K562 (cell line): Measurements from ENCODE around the gene KNCN. TPM values are rescaled to one million over a fixed set of nuclear protein-coding genes. Genes with fewer than 3 reads are reported as not detected.
A peak's percentile ranks its signal among the peaks of the same experiment; 100 is the strongest.

Experiments used
- ATAC-seq: fragments of 200-7000 bp; cut with Tn5 transposase; 3 replicates; pipeline ENCODE4 v1.9.1; 2020; ENCODE audit warnings: moderate library complexity
- BruUV-seq: library from RNA; stranded (reverse); fragments of 400-500 nt; replicated peaks from 2 replicates; lab custom pipeline; 2021; lab: Mats Ljungman, UMichigan
- CTCF ChIA-PET: fragments of 300-600 bp; formaldehyde crosslinking; extraction: SDS; loops from one replicate; lab custom pipeline; 2021; ENCODE audit warnings: low intra/inter-chr PET ratio; lab: Yijun Ruan, JAX
- POLR2A ChIA-PET: fragments of 300-600, 350-650 bp; sonication (Branson Sonifier 250); formaldehyde crosslinking; extraction: SDS; loops from one replicate; lab custom pipeline; 2021; ENCODE audit warnings: antibody characterized with exemption, inconsistent platforms; lab: Yijun Ruan, JAX
- DNase-seq, 4 experiments: peaks; one replicate each; pipeline versions ENCODE4 v3.0.0 to v3.0.0-alpha.2; 2011 to 2018; ENCODE audit warnings: low spot score in 3 of 4, mixed read lengths in 3 of 4; ENCODE audit errors: extremely low read depth in 1 of 4
- FAIRE-seq: peaks from 2 replicates; lab custom pipeline; 2011; peaks lifted over from hg19 to GRCh38; lab: Jason Lieb, UNC
- H2AFZ ChIP-seq: 2 replicates; pipeline ENCODE4 v1.6.0; 2011; ENCODE audit warnings: low read depth, low read length, control low read depth, inconsistent platforms
- H3K27ac ChIP-seq: fragments of 200-600 bp; 3 replicates; pipeline ENCODE4 v1.8.0; 2011; ENCODE audit warnings: low read depth, mild to moderate bottlenecking, control low read depth, inconsistent platforms, low read length, moderate library complexity, mixed read lengths; ENCODE audit errors: extremely low read depth
- H3K27me3 ChIP-seq, 2 experiments: fragments of 300-600 bp in 1 of 2; 2 replicates in 1 of 2; 3 replicates in 1 of 2; pipeline versions ENCODE4 v1.6.0 to v1.8.0; 2011; ENCODE audit warnings: inconsistent platforms in 2 of 2, low read length in 2 of 2, mild to moderate bottlenecking in 1 of 2, mixed read lengths in 1 of 2, moderate library complexity in 1 of 2; ENCODE audit not compliant: control insufficient read depth in 2 of 2, insufficient read depth in 2 of 2
- H3K36me3 ChIP-seq: fragments of 300-600 bp; 3 replicates; pipeline ENCODE4 v1.8.0; 2011; ENCODE audit warnings: mild to moderate bottlenecking, low read length, inconsistent platforms; ENCODE audit not compliant: control insufficient read depth, insufficient read depth
- H3K4me1 ChIP-seq, 2 experiments: fragments of 200-600 bp in 1 of 2; replicated peaks in 1 of 2; 2 replicates in 1 of 2; 3 replicates in 1 of 2; pipeline versions ENCODE4 v1.5.1 to v1.8.0; 2011; ENCODE audit warnings: inconsistent platforms in 2 of 2, low read length in 2 of 2, mild to moderate bottlenecking in 1 of 2, mixed read lengths in 1 of 2, moderate library complexity in 1 of 2; ENCODE audit not compliant: control insufficient read depth in 2 of 2, insufficient read depth in 2 of 2
- H3K4me2 ChIP-seq: 2 replicates; pipeline ENCODE4 v1.6.1; 2011; ENCODE audit warnings: low read length, control low read depth, inconsistent platforms, mixed read lengths; ENCODE audit not compliant: insufficient read depth
- H3K4me3 ChIP-seq: fragments of 200-600 bp; sonication (generic), shearing (Covaris generic); 2 replicates; pipeline ENCODE4 v1.5.1; 2016; ENCODE audit warnings: control low read depth, inconsistent platforms
- H3K79me2 ChIP-seq: fragments of 200-600 bp; 3 replicates; pipeline ENCODE4 v1.8.0; 2011; ENCODE audit warnings: low read length, inconsistent platforms; ENCODE audit not compliant: control insufficient read depth, insufficient read depth
- H3K9ac ChIP-seq, 2 experiments: 2 replicates each; pipeline versions ENCODE4 v1.6.0 to v1.6.1; 2011; ENCODE audit warnings: low read depth in 2 of 2, low read length in 2 of 2, control low read depth in 1 of 2, inconsistent platforms in 1 of 2, mild to moderate bottlenecking in 1 of 2, mixed read lengths in 1 of 2; ENCODE audit not compliant: insufficient read depth in 1 of 2
- H3K9me1 ChIP-seq: one replicate; pipeline ENCODE4 v1.6.0; 2011; ENCODE audit warnings: inconsistent platforms, mild to moderate bottlenecking, low read length, moderate library complexity; ENCODE audit not compliant: control insufficient read depth, insufficient read depth
- H3K9me3 ChIP-seq: replicated peaks from 2 replicates; pipeline ENCODE4 v1.5.1; 2011; ENCODE audit warnings: low read depth, low read length, inconsistent platforms; ENCODE audit not compliant: control insufficient read depth, insufficient read depth
- H4K20me1 ChIP-seq: replicated peaks from 2 replicates; pipeline ENCODE4 v1.6.1; 2011; ENCODE audit warnings: low read length, inconsistent platforms, mixed read lengths; ENCODE audit not compliant: control insufficient read depth, insufficient read depth
- BRCA1 ChIP-seq, 2 experiments: fragments of 450-650 bp in 1 of 2; sonication (generic) in 1 of 2; formaldehyde crosslinking in 1 of 2; IDR thresholded peaks; 2 replicates each; pipeline versions ENCODE4 v1.5.0 to v1.6.1; 2017 to 2020; ENCODE audit warnings: mild to moderate bottlenecking in 1 of 2, missing genetic modification reagents in 1 of 2
- IFI16 ChIP-seq: fragments of 250-450 bp; sonication (Bioruptor Pico); IDR thresholded peaks from 2 replicates; pipeline ENCODE4 v2.1.2; 2022; ENCODE audit warnings: mild to moderate bottlenecking, inconsistent platforms
- JUNB ChIP-seq: fragments of 450-650 bp; formaldehyde crosslinking; conservative IDR thresholded peaks from 2 replicates; pipeline ENCODE4 v1.4.0; 2020; ENCODE audit warnings: mild to moderate bottlenecking
- JUND ChIP-seq, 2 experiments: IDR thresholded peaks; 2 replicates in 1 of 2; 3 replicates in 1 of 2; pipeline ENCODE4 v1.6.1; 2011; ENCODE audit warnings: borderline replicate concordance in 2 of 2, low read depth in 2 of 2, low read length in 2 of 2, improper control_type of control experiment in 1 of 2, missing biosample characterization in 1 of 2, missing genetic modification characterization in 1 of 2, missing genetic modification reagents in 1 of 2
- PHF8 ChIP-seq: fragments of 200-600 bp; sonication (generic); IDR thresholded peaks from 2 replicates; pipeline ENCODE4 v1.6.1; 2012; ENCODE audit warnings: mixed run types, mild to moderate bottlenecking, inconsistent platforms, low read length, moderate library complexity, borderline replicate concordance
- POLR2AphosphoS2 ChIP-seq: IDR thresholded peaks from 2 replicates; pipeline ENCODE4 v1.6.1; 2012; ENCODE audit warnings: low read length, improper control_type of control experiment
- TAL1 ChIP-seq: fragments of 450-650 bp; IDR thresholded peaks from 2 replicates; pipeline ENCODE4 v1.6.1; 2016; ENCODE audit warnings: mild to moderate bottlenecking
- TEAD4 ChIP-seq, 2 experiments: sonication (generic) in 1 of 2; formaldehyde crosslinking in 1 of 2; IDR thresholded peaks; 2 replicates each; pipeline versions ENCODE4 v1.6.1 to v1.8.0; 2012 to 2022; ENCODE audit warnings: borderline replicate concordance in 1 of 2, inconsistent platforms in 1 of 2, low read length in 1 of 2, mild to moderate bottlenecking in 1 of 2, missing genetic modification reagents in 1 of 2
- TSHZ1 ChIP-seq: fragments of 250-450 bp; sonication (Bioruptor Pico); IDR thresholded peaks from 2 replicates; pipeline ENCODE4 v1.4.0; 2020; ENCODE audit warnings: mild to moderate bottlenecking, moderate library complexity
- XRCC4 ChIP-seq: IDR thresholded peaks from one replicate; pipeline ENCODE4 v1.6.1; 2011; ENCODE audit not compliant: insufficient read depth, insufficient read length; ENCODE audit errors: extremely low read depth
- ZNF24 ChIP-seq: fragments of 450-650 bp; IDR thresholded peaks from 2 replicates; pipeline ENCODE4 v1.6.1; 2016
- ZNF695 ChIP-seq: fragments of 450-650 bp; formaldehyde crosslinking; IDR thresholded peaks from 2 replicates; pipeline ENCODE4 v1.4.0; 2020; ENCODE audit warnings: mild to moderate bottlenecking, moderate library complexity
- ZNF830 ChIP-seq: fragments of 250-450 bp; sonication (Bioruptor Pico); IDR thresholded peaks from 2 replicates; pipeline ENCODE4 v1.5.0; 2021; ENCODE audit warnings: mild to moderate bottlenecking
- WGBS: fragments of 100-300 bp; shearing (Covaris generic); methylation state at CpG from one replicate; pipeline ENCODE4 v1.1.6; 2016; ENCODE audit warnings: low coverage, mixed read lengths; ENCODE audit not compliant: insufficient coverage; ENCODE audit errors: missing lambda C conversion rate; 5-methylcytosine and 5-hydroxymethylcytosine counted together
- in situ Hi-C: fragments of 300-500 bp; cut with MboI; formaldehyde crosslinking; loops from 4 replicates; pipeline ENCODE4 v1.15.0; 2018; ENCODE audit warnings: inconsistent platforms, mixed read lengths
- intact Hi-C: fragments of 100-400 bp; cut with micrococcal nuclease; formaldehyde crosslinking; loops from 2 replicates; pipeline ENCODE4 v1.14.2; 2022
- polyA plus RNA-seq, 8 experiments: library from polyadenylated mRNA; depleted of rRNA in 4 of 8; stranded (reverse) in 5 of 8; unstranded in 3 of 8; fragments of >200 nt; fragmentation: Nextera tagmentation in 2 of 8; fragmentation: Illumina TruSeq in 1 of 8; extraction: Ambion mirVana in 2 of 8; extraction: Trizol in 1 of 8; gene quantifications; 2 replicates each; pipeline versions ENCODE4 v1.2.1 to v1.2.3, GENCODE V29; 2011 to 2014; ENCODE audit warnings: inconsistent platforms in 1 of 8, missing spikeins in 1 of 8
- total RNA-seq, 7 experiments: library from RNA; depleted of rRNA in 6 of 7; stranded (reverse); fragments of >200 nt in 6 of 7; fragmentation: Illumina TruSeq in 2 of 7; extraction: Trizol in 2 of 7; gene quantifications; 2 replicates each; pipeline versions ENCODE4 v1.2.1 to v1.2.3, GENCODE V29; 2011 to 2021; ENCODE audit warnings: low replicate concordance in 1 of 7

Gene KNCN
- total and polyA plus RNA-seq, 9 of the 15 experiments (the other 6 are each of a cell fraction or from before 2014, with no cell fraction given): not detected

- peak; percentile 83 to 93 (median 92) for DNase-seq
- FAIRE-seq: no peak
- H2AFZ ChIP-seq: no peak overlapping the region
- no peak for TF ChIP-seq ZNF24
- 0 out of 2 replicates have a peak, but pooled peaks have one; percentile 35 for TF ChIP-seq JUND (IDR thresholded peaks at IDR 0.05; ENCODE audit: borderline replicate concordance, low read depth, low read length)
- TF ChIP-seq JUND (tag; IDR thresholded peaks at IDR 0.05; ENCODE audit: borderline replicate concordance, low read depth, low read length): no peak
- TF ChIP-seq ZNF830 (CRISPR knock-in tag): no peak
- TF ChIP-seq PHF8: no peak
- TF ChIP-seq JUNB (CRISPR knock-in tag): no peak
- no peak for TF ChIP-seq TEAD4 (IDR thresholded peaks at IDR 0.05; ENCODE audit: low read length)
- no peak for TF ChIP-seq TEAD4 (CRISPR knock-in tag; IDR thresholded peaks at IDR 0.05; ENCODE audit: borderline replicate concordance)
- no peak for TF ChIP-seq IFI16 (CRISPR knock-in tag)
- TF ChIP-seq XRCC4: no peak
- no peak for TF ChIP-seq BRCA1 (IDR thresholded peaks at IDR 0.05)
- TF ChIP-seq BRCA1 (CRISPR knock-in tag; IDR thresholded peaks at IDR 0.05): no peak
- no peak for TF ChIP-seq ZNF695 (CRISPR knock-in tag)
- no peak for TF ChIP-seq POLR2AphosphoS2
- TF ChIP-seq TSHZ1 (CRISPR knock-in tag): no peak
- no peak for TF ChIP-seq TAL1
Measured at GRCh38 chr1:46532498-46533178, 18.8 kb downstream of the KNCN start.

More at GRCh38 chr1:46532498-46533178, 18.8 kb downstream of the KNCN start:
- Histone ChIP-seq H3K9ac (no peak overlapping the region), H3K79me2 (no peaks in the 10 kb centered on the region), H3K9me3 (no peaks in the 10 kb centered on the region), H4K20me1 (no peaks in the 10 kb centered on the region), H3K36me3 (no peaks in the 10 kb centered on the region), H3K9me1 (no peaks in the 10 kb centered on the region), H3K27ac (no peak overlapping the region), H3K4me3 (no peak overlapping the region), H3K27me3 (no peaks in the 10 kb centered on the region), H3K4me2 (no peak overlapping the region), H3K4me1 (peaks cover 6 to 15% of the 10 kb centered on the region in 2 experiments; a peak in 4 of 5 replicates)
- ChIA-PET POLR2A (interaction anchor here (0.6 to 1.7 kb wide), 8 partner anchors 12 to 136 kb away, joined by 3 to 5 read pairs (median 3); partner anchors contain the start of gene MKNK1), CTCF (interaction anchor here (0.6 to 7.0 kb wide), 8 partner anchors 16 to 193 kb away, joined by 3 to 144 read pairs (median 4); no protein-coding TSS in a partner anchor)
- intact Hi-C loops (no loop called here), in situ Hi-C loops (no loop called here)
- BruUV-seq: no TSS peak
- peak; percentile 86 for ATAC-seq
- WGBS: 4% methylated on average over 30 of the region's 31 CpGs
